Stimulated activated naive CD8-positive, alpha-beta T cell treated with anti-CD3 and anti-CD28 coated beads, Interleukin-15, Interleukin-2, amounts not matched to agents 100 ng/mL and 50 ng/mL, for 24 hours (primary cell): ENCODE data around the gene TRABD2A.
A peak's percentile ranks its signal among the peaks of the same experiment; 100 is the strongest.
"Not testable (repeated sequence)": the region's sequence is repeated elsewhere in the genome, so short reads cannot be mapped to it uniquely, and the experiment has no call there.

ENCODE experiments used
- H3K27ac Mint-ChIP-seq: one replicate; pipeline ENCODE4 v1.8.0; 2021; ENCODE audit warnings: mild to moderate bottlenecking, mixed read lengths
- H3K27me3 Mint-ChIP-seq: one replicate; pipeline ENCODE4 v1.8.0; 2021; ENCODE audit warnings: mixed read lengths
- H3K36me3 Mint-ChIP-seq: one replicate; pipeline ENCODE4 v1.8.0; 2021; ENCODE audit warnings: low read depth, mixed read lengths
- H3K4me1 Mint-ChIP-seq: one replicate; pipeline ENCODE4 v1.8.0; 2021; ENCODE audit warnings: low read depth, mixed read lengths
- H3K4me3 Mint-ChIP-seq: one replicate; pipeline ENCODE4 v1.8.0; 2021; ENCODE audit warnings: mild to moderate bottlenecking, mixed read lengths
- H3K9me3 Mint-ChIP-seq: one replicate; pipeline ENCODE4 v1.8.0; 2021; ENCODE audit warnings: mixed read lengths

The TRABD2A gene

GRCh38 chr2:84878896-84879583 lies 1.8 kb downstream of the TRABD2A start:
- peaks cover 20% of the 10 kb centered on the region for H3K36me3 Mint-ChIP-seq
- peak overlapping the region; percentile 98 for H3K4me3 Mint-ChIP-seq
- H3K27ac Mint-ChIP-seq = peak overlapping the region; percentile 98
- H3K27me3 Mint-ChIP-seq = no peaks in the 10 kb centered on the region
- no peaks in the 10 kb centered on the region for H3K9me3 Mint-ChIP-seq
- H3K4me1 Mint-ChIP-seq = peaks cover 76% of the 10 kb centered on the region

DNA sequence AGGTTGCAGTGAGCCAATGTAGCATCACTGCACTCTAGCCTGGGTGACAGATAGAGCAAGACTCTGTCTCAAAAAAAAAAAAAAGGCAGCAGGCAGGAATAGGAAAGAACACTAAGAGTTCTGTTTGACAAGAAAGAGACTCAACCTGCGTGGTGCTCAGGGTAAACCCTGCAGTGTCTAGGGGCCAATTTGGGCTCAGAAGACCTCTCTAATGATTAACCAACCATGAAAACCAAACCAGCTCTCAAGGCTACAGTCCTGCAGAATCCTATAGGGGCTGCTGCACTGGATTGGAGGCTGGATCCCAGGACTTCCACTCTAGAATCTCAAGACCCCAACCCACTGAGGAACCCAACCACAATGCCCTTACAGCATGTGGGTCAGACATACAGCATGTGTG lies 2.4 kb downstream of the TRABD2A start:
- H3K4me1 Mint-ChIP-seq = peaks cover 80% of the 10 kb centered on the region
- peak overlapping the region; percentile 98 for H3K4me3 Mint-ChIP-seq
- H3K27me3 Mint-ChIP-seq = no peaks in the 10 kb centered on the region
- peaks cover 24% of the 10 kb centered on the region for H3K36me3 Mint-ChIP-seq
- H3K27ac Mint-ChIP-seq = peak overlapping the region; percentile 98
- H3K9me3 Mint-ChIP-seq = no peaks in the 10 kb centered on the region

GRCh38 chr2:84876369-84876768 lies 4.5 kb downstream of the TRABD2A start:
- Mint-ChIP-seq H3K27ac (peak overlapping the region; percentile 95), H3K9me3 (no peaks in the 10 kb centered on the region), H3K27me3 (no peaks in the 10 kb centered on the region), H3K36me3 (peaks cover 29% of the 10 kb centered on the region), H3K4me1 (peaks cover 77% of the 10 kb centered on the region), H3K4me3 (peak overlapping the region; percentile 6)

- Mint-ChIP-seq H3K36me3 (peaks cover 31% of the 10 kb centered on the region), H3K27ac (peak overlapping the region; percentile 95), H3K4me3 (peak overlapping the region; percentile 60), H3K4me1 (peaks cover 79% of the 10 kb centered on the region)
- H3K27me3 Mint-ChIP-seq, H3K9me3 Mint-ChIP-seq: not testable (repeated sequence)
Observed at GRCh38 chr2:84875619-84876018, 5.3 kb downstream of the TRABD2A start.

- Mint-ChIP-seq H3K4me3 (peak overlapping the region; percentile 60), H3K27me3 (no peaks in the 10 kb centered on the region), H3K4me1 (peaks cover 84% of the 10 kb centered on the region), H3K9me3 (no peaks in the 10 kb centered on the region), H3K36me3 (peaks cover 35% of the 10 kb centered on the region), H3K27ac (peak overlapping the region; percentile 95)
Observed at GRCh38 chr2:84875213-84875560, 5.7 kb downstream of the TRABD2A start.

- H3K4me1 Mint-ChIP-seq = peaks cover 88% of the 10 kb centered on the region
- peak overlapping the region; percentile 60 for H3K4me3 Mint-ChIP-seq
- peak overlapping the region; percentile 95 for H3K27ac Mint-ChIP-seq
- peaks cover 41% of the 10 kb centered on the region for H3K36me3 Mint-ChIP-seq
- H3K9me3 Mint-ChIP-seq = no peaks in the 10 kb centered on the region
- no peaks in the 10 kb centered on the region for H3K27me3 Mint-ChIP-seq
Observed at GRCh38 chr2:84874381-84875212, 6.3 kb downstream of the TRABD2A start.

DNA sequence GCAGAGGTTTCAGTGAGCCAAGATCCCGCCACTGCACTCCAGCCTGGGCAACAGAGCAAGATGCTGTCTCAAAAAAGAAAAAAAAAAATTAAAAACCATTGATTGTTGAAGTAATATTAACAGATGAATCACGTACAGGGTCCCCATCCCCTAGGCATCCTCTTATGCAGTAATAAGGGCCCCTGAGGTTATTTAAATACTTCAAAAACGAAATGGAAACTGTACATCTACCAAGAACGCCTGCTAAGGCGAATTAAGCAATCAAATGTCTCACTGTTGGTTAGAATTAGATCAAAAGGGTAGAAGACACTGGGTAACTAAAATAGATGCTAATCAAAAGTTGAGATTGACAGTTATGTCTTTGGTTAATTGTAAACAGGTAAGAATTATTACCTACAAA lies 7.5 kb downstream of the TRABD2A start:
- Mint-ChIP-seq H3K4me1 (peaks cover 83% of the 10 kb centered on the region), H3K36me3 (peaks cover 46% of the 10 kb centered on the region), H3K27me3 (no peaks in the 10 kb centered on the region), H3K4me3 (peak overlapping the region; percentile 35), H3K9me3 (no peaks in the 10 kb centered on the region), H3K27ac (peak overlapping the region; percentile 43)

DNA sequence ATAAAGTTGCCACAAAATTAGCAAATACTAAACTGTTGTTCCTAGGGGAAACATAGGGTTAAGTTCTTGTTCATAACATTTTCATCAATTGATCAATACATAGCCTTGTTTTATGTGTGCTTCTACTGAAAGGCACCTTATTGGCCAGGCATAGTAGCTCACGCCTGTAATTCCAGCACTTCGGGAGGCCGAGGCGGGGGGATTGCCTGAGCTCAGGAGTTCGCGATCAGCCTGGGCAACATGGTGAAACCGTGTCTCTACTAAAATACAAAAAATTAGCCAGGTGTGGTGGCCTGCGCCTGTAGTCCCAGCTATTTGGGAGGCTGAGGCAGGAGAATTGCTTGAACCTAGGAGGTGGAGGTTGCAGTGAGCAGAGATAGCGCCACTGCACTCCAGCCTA lies 8.2 kb downstream of the TRABD2A start:
- Mint-ChIP-seq H3K4me1 (peaks cover 81% of the 10 kb centered on the region), H3K36me3 (peaks cover 48% of the 10 kb centered on the region)
- H3K27ac Mint-ChIP-seq, H3K9me3 Mint-ChIP-seq, H3K27me3 Mint-ChIP-seq, H3K4me3 Mint-ChIP-seq: not testable (repeated sequence)

DNA sequence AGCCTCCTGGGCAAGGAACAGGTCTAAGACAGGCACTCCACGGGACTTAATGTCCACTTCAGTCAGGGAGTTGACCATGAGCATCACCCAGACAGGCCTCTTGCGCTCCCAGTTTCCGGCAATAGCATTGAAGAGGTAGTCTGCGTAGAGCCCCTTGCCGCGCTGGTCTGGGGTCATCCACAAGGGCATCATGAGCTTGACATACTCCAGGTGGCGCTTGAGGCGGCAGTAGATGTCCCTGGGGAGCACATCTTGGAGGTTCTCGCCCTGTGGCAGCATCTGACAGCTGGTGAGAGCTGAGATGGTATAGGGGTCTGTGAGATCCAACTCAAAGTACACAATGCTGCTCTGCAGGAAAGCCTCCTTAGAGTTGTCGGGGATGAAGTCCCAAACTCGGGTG lies 10.6 kb downstream of the TRABD2A start:
- Mint-ChIP-seq H3K27ac (peak overlapping the region; percentile 28), H3K27me3 (no peaks in the 10 kb centered on the region), H3K9me3 (no peaks in the 10 kb centered on the region), H3K4me1 (peaks cover 78% of the 10 kb centered on the region), H3K36me3 (peaks cover 42% of the 10 kb centered on the region), H3K4me3 (no peak overlapping the region)

GRCh38 chr2:84868327-84868726 lies 12.6 kb downstream of the TRABD2A start:
- not testable (repeated sequence) for H3K9me3 Mint-ChIP-seq, H3K27ac Mint-ChIP-seq, H3K4me3 Mint-ChIP-seq, H3K27me3 Mint-ChIP-seq
- Mint-ChIP-seq H3K4me1 (peaks cover 74% of the 10 kb centered on the region), H3K36me3 (peaks cover 33% of the 10 kb centered on the region)

DNA sequence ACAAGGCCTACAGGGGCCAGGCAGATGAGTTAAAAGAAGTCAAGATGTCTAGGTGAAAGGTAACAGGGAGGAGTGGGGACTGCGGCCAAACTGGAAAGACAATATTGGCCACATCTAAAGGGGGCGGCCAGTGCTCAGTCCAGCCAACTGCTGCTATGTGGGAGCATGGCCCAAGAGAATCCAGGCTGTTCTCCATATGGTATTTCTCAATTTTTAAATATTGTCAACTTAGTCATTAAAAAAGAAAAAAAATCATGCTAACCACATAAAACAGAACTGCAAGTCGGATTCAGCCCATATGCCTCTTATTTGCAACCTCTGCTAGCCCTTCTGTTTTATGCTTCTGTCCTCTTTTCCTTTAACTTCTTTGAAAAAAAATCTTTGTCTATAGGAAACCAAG lies 14.8 kb downstream of the TRABD2A start:
- peaks cover 29% of the 10 kb centered on the region for H3K36me3 Mint-ChIP-seq
- H3K27ac Mint-ChIP-seq = no peak overlapping the region
- no peaks in the 10 kb centered on the region for H3K27me3 Mint-ChIP-seq
- H3K4me3 Mint-ChIP-seq = no peak overlapping the region
- no peaks in the 10 kb centered on the region for H3K9me3 Mint-ChIP-seq
- H3K4me1 Mint-ChIP-seq = peaks cover 83% of the 10 kb centered on the region

DNA sequence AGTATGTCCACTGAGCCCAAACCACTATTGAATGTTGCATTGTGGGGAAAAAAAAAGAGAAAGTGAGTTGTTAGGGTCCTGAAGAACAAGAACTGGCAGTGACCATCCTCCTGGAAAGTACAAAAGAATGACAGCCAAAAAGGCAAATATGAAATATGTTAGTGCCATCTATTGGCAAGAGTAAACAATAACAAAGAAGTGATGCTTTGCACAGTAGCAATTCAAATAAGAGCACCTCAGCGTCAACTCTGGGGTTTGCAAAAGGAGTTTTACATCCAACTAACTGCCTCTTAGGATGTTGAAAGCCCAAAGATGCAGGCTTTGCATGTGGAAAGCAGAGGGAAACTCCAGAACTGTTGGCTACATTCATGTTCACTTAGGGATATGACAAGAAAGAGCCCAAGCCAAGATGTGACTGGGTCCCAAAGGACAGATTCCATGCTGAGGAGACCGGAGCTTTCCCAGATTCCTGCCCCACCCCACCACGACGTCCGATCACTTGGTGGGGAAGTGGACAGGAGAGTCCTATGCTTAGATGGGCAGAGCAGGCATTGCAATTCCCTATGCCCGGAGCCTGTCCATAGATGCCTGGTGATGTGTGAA lies 15.6 kb downstream of the TRABD2A start:
- Mint-ChIP-seq H3K4me1 (peaks cover 81% of the 10 kb centered on the region), H3K9me3 (no peaks in the 10 kb centered on the region), H3K36me3 (peaks cover 23% of the 10 kb centered on the region), H3K27ac (peak overlapping the region; percentile 63), H3K27me3 (no peaks in the 10 kb centered on the region), H3K4me3 (no peak overlapping the region)

- H3K9me3 Mint-ChIP-seq = no peaks in the 10 kb centered on the region
- peak overlapping the region; percentile 6 for H3K27ac Mint-ChIP-seq
- H3K4me1 Mint-ChIP-seq = peaks cover 91% of the 10 kb centered on the region
- no peaks in the 10 kb centered on the region for H3K27me3 Mint-ChIP-seq
- H3K36me3 Mint-ChIP-seq = peaks cover 13% of the 10 kb centered on the region
- peak overlapping the region; percentile 48 for H3K4me3 Mint-ChIP-seq
Observed at GRCh38 chr2:84862006-84862405, 18.9 kb downstream of the TRABD2A start.

GRCh38 chr2:84861539-84861938 lies 19.3 kb downstream of the TRABD2A start:
- peak overlapping the region; percentile 6 for H3K27ac Mint-ChIP-seq
- H3K27me3 Mint-ChIP-seq = no peaks in the 10 kb centered on the region
- H3K9me3 Mint-ChIP-seq = no peaks in the 10 kb centered on the region
- H3K4me1 Mint-ChIP-seq = peaks cover 91% of the 10 kb centered on the region
- peak overlapping the region; percentile 48 for H3K4me3 Mint-ChIP-seq
- peaks cover 17% of the 10 kb centered on the region for H3K36me3 Mint-ChIP-seq

DNA sequence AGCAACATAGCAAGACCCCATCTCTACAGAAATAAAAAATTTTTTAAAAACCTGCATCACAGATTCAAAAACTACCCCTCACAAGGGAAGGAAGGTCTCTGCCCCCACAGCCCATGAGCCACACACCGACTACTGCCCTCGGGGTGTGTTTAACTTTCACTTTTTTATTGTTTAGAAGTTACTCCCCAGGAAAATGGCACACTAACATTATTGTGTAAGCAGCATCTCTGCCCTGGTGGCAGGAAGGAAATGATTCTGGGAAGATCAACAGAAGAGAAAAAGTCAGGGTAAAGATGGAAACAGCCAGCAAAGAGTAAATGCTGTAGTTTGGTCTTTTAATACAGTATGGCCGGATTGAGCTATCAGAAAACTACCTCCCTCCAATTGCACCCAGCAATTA lies 21.9 kb downstream of the TRABD2A start:
- peaks cover 93% of the 10 kb centered on the region for H3K4me1 Mint-ChIP-seq
- H3K27me3 Mint-ChIP-seq = no peaks in the 10 kb centered on the region
- H3K4me3 Mint-ChIP-seq = peak overlapping the region; percentile 33

More for the DNA sequence above, 21.9 kb downstream of the TRABD2A start:
- H3K9me3 Mint-ChIP-seq = peaks cover 5% of the 10 kb centered on the region
- H3K27ac Mint-ChIP-seq = peak overlapping the region; percentile 69
- peaks cover 30% of the 10 kb centered on the region for H3K36me3 Mint-ChIP-seq
